Muscle layer of colon (tissue), 2 donors: ENCODE data around the gene HNRNPR.
"Not testable (repeated sequence)": the region's sequence is repeated elsewhere in the genome, so short reads cannot be mapped to it uniquely, and the experiment has no call there.

Experiments
- H3K27ac ChIP-seq: one replicate; pipeline ENCODE4 v1.7.0; 2013; ENCODE audit warnings: low read depth, mild to moderate bottlenecking, low read length, moderate library complexity
- H3K27me3 ChIP-seq, 2 donors: one replicate each; pipeline ENCODE4 v1.7.0; 2013; ENCODE audit warnings: low read length in 2 of 2, mild to moderate bottlenecking in 2 of 2; ENCODE audit not compliant: insufficient read depth in 2 of 2, control insufficient read depth in 1 of 2
- H3K36me3 ChIP-seq: one replicate; pipeline ENCODE4 v1.7.0; 2013; ENCODE audit warnings: mild to moderate bottlenecking, low read length; ENCODE audit not compliant: insufficient read depth
- H3K4me1 ChIP-seq: one replicate; pipeline ENCODE4 v1.7.0; 2013; ENCODE audit warnings: mild to moderate bottlenecking, low read length; ENCODE audit not compliant: insufficient read depth
- H3K4me3 ChIP-seq, 2 donors: one replicate each; pipeline ENCODE4 v1.7.0; 2013; ENCODE audit warnings: low read length in 2 of 2, low read depth in 1 of 2, mild to moderate bottlenecking in 1 of 2, moderate library complexity in 1 of 2
- H3K9ac ChIP-seq: one replicate; pipeline ENCODE4 v1.7.0; 2013; ENCODE audit warnings: low read length
- H3K9me3 ChIP-seq: one replicate; pipeline ENCODE4 v1.7.0; 2013; ENCODE audit warnings: mild to moderate bottlenecking, low read length
- donor health status: abdominal sarcoma.
- donor health status: Adenocarcinoma of cecum.

HNRNPR gene

DNA sequence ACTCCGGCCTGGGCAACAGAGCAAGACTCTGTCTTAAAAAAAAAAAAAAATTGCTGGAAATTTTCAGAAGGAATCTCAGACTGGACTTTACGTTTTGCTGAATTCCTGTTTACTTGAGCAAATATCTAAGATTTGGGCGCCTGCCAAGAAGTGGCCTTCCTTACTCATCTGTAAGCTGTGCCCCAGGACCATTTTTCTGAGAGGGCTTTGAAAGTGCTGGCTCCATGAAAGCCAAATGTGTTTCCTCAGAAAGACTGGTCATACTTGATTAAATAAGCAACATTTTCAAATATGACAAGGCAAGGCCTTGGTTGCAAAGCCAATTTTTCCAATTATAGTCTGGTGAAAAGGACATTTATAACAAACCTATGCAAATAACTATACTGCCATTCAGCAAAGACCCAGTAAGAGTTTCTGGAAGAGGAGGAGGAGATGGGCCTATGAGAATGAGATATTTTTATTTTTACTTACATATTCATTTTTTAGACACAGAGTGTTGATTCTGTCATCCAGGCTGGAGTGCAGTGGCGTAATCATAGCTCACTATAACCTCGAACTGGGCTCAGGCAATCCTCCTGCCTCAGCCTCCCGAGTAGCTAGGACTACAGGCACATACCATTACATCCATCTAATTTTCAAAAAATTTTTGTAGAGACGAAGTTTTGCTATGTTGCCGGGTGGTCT, 70.5 kb downstream of the HNRNPR start:
- Histone ChIP-seq H3K27me3 (peaks cover 0 to 8% of the 10 kb centered on the region in 2 donors), H3K27ac (no peak overlapping the region), H3K9ac (no peak overlapping the region), H3K9me3 (no peaks in the 10 kb centered on the region), H3K4me3 (no peak overlapping the region), H3K4me1 (no peaks in the 10 kb centered on the region), H3K36me3 (no peaks in the 10 kb centered on the region)

DNA sequence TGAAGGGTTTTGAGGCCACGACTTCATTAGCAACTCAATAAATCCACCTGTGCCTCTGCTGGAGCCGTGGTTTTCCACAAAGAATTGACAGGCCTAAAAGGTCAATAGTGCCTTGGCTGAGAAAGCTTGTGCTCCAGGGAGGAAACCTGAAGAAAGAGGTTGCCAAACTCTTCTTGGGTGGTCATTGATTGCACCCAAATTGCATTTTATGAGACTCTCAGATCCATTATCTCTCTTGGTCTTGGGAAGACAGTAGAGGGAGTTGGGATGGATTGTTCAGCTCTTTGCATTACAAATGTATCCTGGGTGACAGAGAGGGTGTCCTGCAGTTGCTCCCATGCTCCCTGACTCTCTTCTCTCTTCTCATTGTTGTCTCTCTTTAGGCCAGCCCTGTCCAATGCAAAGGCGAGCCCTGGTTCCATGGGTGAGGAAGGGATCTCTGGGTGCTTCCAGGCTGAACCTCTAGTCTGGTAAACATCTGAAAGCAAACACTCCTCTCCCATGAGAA, 80.7 kb downstream of the HNRNPR start:
- Histone ChIP-seq H3K9ac (no peak overlapping the region), H3K27me3 (no peaks in the 10 kb centered on the region), H3K4me1 (no peaks in the 10 kb centered on the region), H3K9me3 (no peaks in the 10 kb centered on the region), H3K36me3 (no peaks in the 10 kb centered on the region), H3K4me3 (no peak overlapping the region), H3K27ac (no peak overlapping the region)

DNA sequence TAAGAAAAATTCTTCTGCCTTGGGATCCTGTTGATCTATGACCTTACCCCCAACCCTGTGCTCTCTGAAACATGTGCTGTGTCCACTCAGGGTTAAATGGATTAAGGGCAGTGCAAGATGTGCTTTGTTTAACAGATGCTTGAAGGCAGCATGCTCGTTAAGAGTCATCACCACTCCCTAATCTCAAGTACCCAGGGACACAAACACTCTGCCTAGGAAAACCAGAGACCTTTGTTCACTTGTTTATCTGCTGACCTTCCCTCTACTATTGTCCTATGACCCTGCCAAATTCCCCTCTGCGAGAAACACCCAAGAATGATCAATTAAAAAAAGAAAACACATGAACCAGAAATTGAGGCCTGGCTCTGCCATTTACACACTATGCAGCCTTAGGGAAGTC, 86.0 kb downstream of the HNRNPR start:
- H3K9me3 ChIP-seq, H3K27me3 ChIP-seq, H3K36me3 ChIP-seq, H3K27ac ChIP-seq, H3K4me3 ChIP-seq, H3K4me1 ChIP-seq, H3K9ac ChIP-seq: not testable (repeated sequence)

DNA sequence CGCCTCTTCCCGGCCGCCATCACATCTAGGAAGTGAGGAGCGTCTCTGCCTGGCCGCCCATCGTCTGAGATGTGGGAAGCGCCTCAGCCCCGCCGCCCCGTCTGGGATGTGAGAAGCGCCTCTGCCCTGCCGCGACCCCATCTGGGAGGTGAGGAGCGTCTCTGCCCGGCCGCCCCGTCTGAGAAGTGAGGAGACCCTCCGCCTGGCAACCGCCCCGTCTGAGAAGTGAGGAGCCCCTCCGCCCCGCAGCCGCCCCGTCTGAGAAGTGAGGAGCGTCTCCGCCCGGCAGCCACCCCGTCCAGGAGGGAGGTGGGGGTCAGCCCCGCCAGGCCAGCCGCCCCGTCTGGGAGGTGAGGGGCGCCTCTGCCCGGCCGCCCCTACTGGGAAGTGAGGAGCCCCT, 86.7 kb downstream of the HNRNPR start:
- H3K4me1 ChIP-seq, H3K36me3 ChIP-seq, H3K9me3 ChIP-seq, H3K4me3 ChIP-seq, H3K9ac ChIP-seq, H3K27me3 ChIP-seq, H3K27ac ChIP-seq: not testable (repeated sequence)
